Liver (tissue), 9 donors: Measurements from ENCODE around the gene STX10. TPM values are rescaled to one million over a fixed set of nuclear protein-coding genes. Genes with fewer than 3 reads are reported as not detected.

Experiments used
- DNase-seq: peaks from one replicate; pipeline ENCODE4 v3.0.0-alpha.2; 2017; ENCODE audit warnings: low spot score
- H3K27ac ChIP-seq, 2 donors: one replicate each; pipeline ENCODE4 v1.7.0; 2013; ENCODE audit warnings: inconsistent platforms in 2 of 2, low read length in 2 of 2, control low read depth in 1 of 2, low read depth in 1 of 2, mild to moderate bottlenecking in 1 of 2
- H3K27me3 ChIP-seq, 4 donors: one replicate each; pipeline versions ENCODE4 v1.6.1 to v1.7.0; 2013; ENCODE audit warnings: low read length in 3 of 4, inconsistent platforms in 1 of 4, mild to moderate bottlenecking in 1 of 4, moderate library complexity in 1 of 4; ENCODE audit not compliant: control insufficient read depth in 4 of 4, insufficient read depth in 4 of 4
- H3K36me3 ChIP-seq, 4 donors: one replicate each; pipeline versions ENCODE4 v1.6.1 to v1.7.0; 2013; ENCODE audit warnings: low read length in 3 of 4, mild to moderate bottlenecking in 3 of 4, low read depth in 1 of 4, moderate library complexity in 1 of 4; ENCODE audit not compliant: control insufficient read depth in 4 of 4, insufficient read depth in 3 of 4
- H3K4me1 ChIP-seq, 4 donors: one replicate each; pipeline versions ENCODE4 v1.6.1 to v1.7.0; 2013; ENCODE audit warnings: low read length in 3 of 4, mild to moderate bottlenecking in 3 of 4, moderate library complexity in 1 of 4; ENCODE audit not compliant: control insufficient read depth in 4 of 4, insufficient read depth in 4 of 4
- H3K4me3 ChIP-seq, 3 donors: one replicate each; pipeline versions ENCODE4 v1.6.1 to v1.7.0; 2013; ENCODE audit warnings: low read length in 3 of 3, control low read depth in 1 of 3, low read depth in 1 of 3, mild to moderate bottlenecking in 1 of 3
- H3K9ac ChIP-seq, 2 donors: one replicate each; pipeline ENCODE4 v1.7.0; 2013; ENCODE audit warnings: low read length in 2 of 2, mild to moderate bottlenecking in 2 of 2, moderate library complexity in 2 of 2, control low read depth in 1 of 2, low read depth in 1 of 2
- H3K9me3 ChIP-seq, 4 donors: one replicate each; pipeline versions ENCODE4 v1.6.1 to v1.7.0; 2013; ENCODE audit warnings: low read length in 3 of 4; ENCODE audit not compliant: control insufficient read depth in 4 of 4
- ATF3 ChIP-seq: IDR thresholded peaks from 2 replicates; pipeline ENCODE4 v1.6.1; 2016; ENCODE audit warnings: antibody characterized with exemption
- CTCF ChIP-seq: fragments of 150-350 bp; IDR thresholded peaks from 2 replicates; pipeline ENCODE4 v1.5.1; 2017; ENCODE audit warnings: improper control_type of control experiment, low read depth, low read length; ENCODE audit not compliant: missing input control
- EGR1 ChIP-seq, 2 donors: IDR thresholded peaks; 2 replicates each; pipeline ENCODE4 v1.6.1; 2016 to 2018; ENCODE audit warnings: antibody characterized with exemption in 2 of 2, low read depth in 2 of 2
- FOXA1 ChIP-seq: IDR thresholded peaks from 2 replicates; pipeline ENCODE4 v1.6.1; 2016; ENCODE audit warnings: antibody characterized with exemption
- FOXA2 ChIP-seq: IDR thresholded peaks from 2 replicates; pipeline ENCODE4 v1.6.1; 2016; ENCODE audit warnings: antibody characterized with exemption
- HNF4A ChIP-seq, 2 donors: conservative IDR thresholded peaks; 2 replicates each; pipeline ENCODE4 v1.6.1; 2016; ENCODE audit warnings: antibody characterized with exemption in 2 of 2, mild to moderate bottlenecking in 2 of 2
- HNF4G ChIP-seq: IDR thresholded peaks from 2 replicates; pipeline ENCODE4 v1.6.1; 2016; ENCODE audit warnings: antibody characterized with exemption
- JUND ChIP-seq, 2 donors: IDR thresholded peaks; 2 replicates each; pipeline ENCODE4 v1.6.1; 2016; ENCODE audit warnings: antibody characterized with exemption in 2 of 2
- MAX ChIP-seq: IDR thresholded peaks from 2 replicates; pipeline ENCODE4 v1.6.1; 2016; ENCODE audit warnings: antibody characterized with exemption
- NR2F2 ChIP-seq: IDR thresholded peaks from 2 replicates; pipeline ENCODE4 v1.6.1; 2016; ENCODE audit warnings: antibody characterized with exemption
- RAD21 ChIP-seq, 2 donors: IDR thresholded peaks; 2 replicates each; pipeline ENCODE4 v1.6.1; 2016; ENCODE audit warnings: antibody characterized with exemption in 2 of 2, mild to moderate bottlenecking in 2 of 2
- REST ChIP-seq: IDR thresholded peaks from 2 replicates; pipeline ENCODE4 v1.6.1; 2016; ENCODE audit warnings: antibody characterized with exemption, mild to moderate bottlenecking
- RXRA ChIP-seq, 2 donors: IDR thresholded peaks; 2 replicates each; pipeline ENCODE4 v1.6.1; 2017 to 2018; ENCODE audit warnings: antibody characterized with exemption in 2 of 2, mild to moderate bottlenecking in 1 of 2
- SP1 ChIP-seq: IDR thresholded peaks from 2 replicates; pipeline ENCODE4 v1.6.1; 2018; ENCODE audit warnings: antibody characterized with exemption, mild to moderate bottlenecking
- TAF1 ChIP-seq: conservative IDR thresholded peaks from 2 replicates; pipeline ENCODE4 v1.6.1; 2016; ENCODE audit warnings: antibody characterized with exemption, mild to moderate bottlenecking
- YY1 ChIP-seq: IDR thresholded peaks from 2 replicates; pipeline ENCODE4 v1.6.1; 2016; ENCODE audit warnings: antibody characterized with exemption, mild to moderate bottlenecking
- ZBTB33 ChIP-seq: IDR thresholded peaks from 2 replicates; pipeline ENCODE4 v1.6.1; 2016; ENCODE audit warnings: antibody characterized with exemption
- WGBS: extraction: QIAGEN DNeasy Blood & Tissue Kit; methylation state at CpG from one replicate; pipeline ENCODE4 v1.1.7; 2013; 5-methylcytosine and 5-hydroxymethylcytosine counted together
- polyA plus RNA-seq, 2 donors: library from polyadenylated mRNA; stranded (reverse) in 1 of 2; unstranded in 1 of 2; fragments of 200-250 nt in 1 of 2; fragments of >200 nt in 1 of 2; fragmentation: Nextera tagmentation in 1 of 2; extraction: Ambion mirVana in 1 of 2; gene quantifications; one replicate each; pipeline versions ENCODE4 v1.2.1 to v1.2.3, GENCODE V29; 2013 to 2015
- total RNA-seq, 2 donors: library from RNA; depleted of rRNA; stranded (reverse); fragments of >200 nt; gene quantifications; one replicate each; pipeline ENCODE4 v1.2.3, GENCODE V29; 2014
- donor health status: healthy.
- donor health status: healthy.
- donor health status: healthy.
- donor health status: healthy.
- donor health status: healthy.

The STX10 gene
- total and polyA plus RNA-seq, 4 donors, result 15.7 to 32.7 (median 21.2) TPM

- H3K36me3 ChIP-seq, result peaks cover 0 to 8% (median 2%) of the 10 kb centered on the region in 4 donors
- DNase-seq, result no peak
- H3K9ac ChIP-seq, result no peak overlapping the region
- no peaks in the 10 kb centered on the region for H3K9me3 ChIP-seq
- TF ChIP-seq RXRA (IDR thresholded peaks at IDR 0.05) (no peak), TAF1 (no peak), FOXA1 (no peak), ATF3 (no peak), CTCF (no peak), ZBTB33 (no peak), SP1 (no peak), NR2F2 (no peak), RAD21 (IDR thresholded peaks at IDR 0.05) (no peak), JUND (IDR thresholded peaks at IDR 0.05) (no peak), YY1 (no peak), EGR1 (IDR thresholded peaks at IDR 0.05; ENCODE audit: low read depth in 2 of 2) (no peak), REST (no peak), HNF4G (no peak), FOXA2 (no peak), MAX (no peak), HNF4A (conservative IDR thresholded peaks at IDR 0.05) (no peak)
- no peaks in the 10 kb centered on the region for H3K27me3 ChIP-seq
- 81% methylated on average over 29 of the region's 29 CpGs for WGBS
- H3K4me3 ChIP-seq, result no peak overlapping the region
- H3K4me1 ChIP-seq, result peaks cover 5 to 18% (median 7%) of the 10 kb centered on the region in 4 donors
- H3K27ac ChIP-seq, result peak overlapping the region; percentile 48 to 59
Observed at GRCh38 chr19:13104848-13105711, 45.1 kb downstream of the STX10 start.
